Esophagus muscularis mucosa (tissue), 4 donors: ENCODE results near the gene NHLH2. TPM values are rescaled to one million over a fixed set of nuclear protein-coding genes. Genes with fewer than 3 reads are reported as not detected.

Experiments used
- DNase-seq: peaks from one replicate; pipeline ENCODE4 v3.0.0-alpha.2; 2017; ENCODE audit errors: extremely low spot score
- H3K27ac ChIP-seq, 4 donors: fragments of 200-600 bp; sonication (generic); replicated peaks in 1 of 4; 1 replicate in 3 of 4; 2 replicates in 1 of 4; pipeline ENCODE4 v1.5.1; 2016 to 2019; ENCODE audit warnings: mild to moderate bottlenecking in 1 of 4
- H3K27me3 ChIP-seq, 4 donors: fragments of 200-600 bp; sonication (generic); one replicate each; pipeline versions ENCODE4 v1.5.1 to v1.6.0; 2016 to 2019
- H3K36me3 ChIP-seq, 4 donors: fragments of 200-600 bp; sonication (generic); one replicate each; pipeline ENCODE4 v1.5.1; 2016 to 2019
- H3K4me1 ChIP-seq, 4 donors: fragments of 200-600 bp; sonication (generic); one replicate each; pipeline ENCODE4 v1.5.1; 2016 to 2019
- H3K4me3 ChIP-seq, 4 donors: fragments of 200-600 bp; sonication (generic); 1 replicate in 2 of 4; 2 replicates in 2 of 4; pipeline ENCODE4 v1.5.1; 2016 to 2019; ENCODE audit warnings: mild to moderate bottlenecking in 4 of 4, moderate library complexity in 1 of 4
- H3K9me3 ChIP-seq, 4 donors: fragments of 200-600 bp; sonication (generic); 1 replicate in 3 of 4; 2 replicates in 1 of 4; pipeline ENCODE4 v1.5.1; 2016 to 2019
- EP300 ChIP-seq: sonication (generic); formaldehyde crosslinking; IDR thresholded peaks from one replicate; pipeline ENCODE4 v1.6.1; 2017; ENCODE audit warnings: antibody characterized with exemption
- POLR2A ChIP-seq: fragments of 450-650 bp; IDR thresholded peaks from one replicate; pipeline ENCODE4 v1.6.1; 2017; ENCODE audit warnings: antibody characterized with exemption, moderate library complexity, mild to moderate bottlenecking, low read depth
- POLR2AphosphoS5 ChIP-seq, 2 donors: sonication (generic); formaldehyde crosslinking; IDR thresholded peaks; one replicate each; pipeline ENCODE4 v1.6.1; 2017; ENCODE audit warnings: antibody characterized with exemption in 2 of 2
- WGBS: methylation state at CpG from one replicate; pipeline ENCODE4 v1.1.5; 2018; 5-methylcytosine and 5-hydroxymethylcytosine counted together
- intact Hi-C: fragments of 100-400 bp; cut with DNase I; formaldehyde crosslinking; loops from one replicate; pipeline ENCODE4 v1.15.1; 2023
- total RNA-seq, 4 donors: library from RNA; depleted of rRNA; stranded (reverse); fragments of >200 nt; gene quantifications; one replicate each; pipeline versions ENCODE4 v1.1.0 to v1.2.1, GENCODE V29; 2016
- TF ChIP-seq, protein P1 (sequence below), 3 experiments: fragments of 200-600 bp in 2 of 3; fragments of 450-650 bp in 1 of 3; sonication (generic) in 2 of 3; IDR thresholded peaks; one replicate each; pipeline ENCODE4 v1.5.1; 2017 to 2019; ENCODE audit warnings: antibody characterized with exemption in 3 of 3, mild to moderate bottlenecking in 2 of 3, moderate library complexity in 1 of 3

NHLH2 gene
- not detected for total RNA-seq

GRCh38 chr1:115840605-115841460 is at the start of gene NHLH2:
Gene NHLH2 (minus strand): TSS chr1:115841126. CDS start chr1:115838372, 2,754 bp downstream.
- no peak for DNase-seq
- 31% methylated on average over 9 of the region's 9 CpGs for WGBS
- H3K27me3 ChIP-seq = peaks cover 23 to 89% (median 46%) of the 10 kb centered on the region in 4 donors

DNA sequence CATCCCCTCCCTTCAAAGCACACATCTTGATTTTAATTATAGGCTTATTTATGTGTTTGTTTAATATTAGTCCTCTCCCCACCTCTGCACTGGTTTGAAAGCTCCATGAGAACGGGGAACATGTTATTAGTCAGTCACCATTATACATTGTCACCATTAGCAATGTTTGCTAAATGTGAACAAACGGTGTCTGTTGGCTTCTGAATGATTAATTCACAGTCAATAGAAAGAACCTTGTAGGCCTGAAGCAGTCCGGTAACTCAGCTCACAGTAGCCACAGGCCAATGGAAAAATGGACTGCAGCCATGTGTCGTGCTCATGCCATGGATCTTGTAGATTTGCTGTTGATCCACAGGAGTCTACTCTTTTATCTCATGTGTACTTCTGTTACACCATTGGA is 49.7 kb upstream of the NHLH2 start:
- peak; percentile 31 for DNase-seq
- no peaks in the 10 kb centered on the region for H3K27me3 ChIP-seq
- intact Hi-C loops = no loop called here
- H3K27ac ChIP-seq = no peak overlapping the region
- H3K36me3 ChIP-seq = no peaks in the 10 kb centered on the region
- H3K9me3 ChIP-seq = no peaks in the 10 kb centered on the region
- no peak overlapping the region for H3K4me3 ChIP-seq
- no peaks in the 10 kb centered on the region for H3K4me1 ChIP-seq
- TF ChIP-seq, protein P1, sequence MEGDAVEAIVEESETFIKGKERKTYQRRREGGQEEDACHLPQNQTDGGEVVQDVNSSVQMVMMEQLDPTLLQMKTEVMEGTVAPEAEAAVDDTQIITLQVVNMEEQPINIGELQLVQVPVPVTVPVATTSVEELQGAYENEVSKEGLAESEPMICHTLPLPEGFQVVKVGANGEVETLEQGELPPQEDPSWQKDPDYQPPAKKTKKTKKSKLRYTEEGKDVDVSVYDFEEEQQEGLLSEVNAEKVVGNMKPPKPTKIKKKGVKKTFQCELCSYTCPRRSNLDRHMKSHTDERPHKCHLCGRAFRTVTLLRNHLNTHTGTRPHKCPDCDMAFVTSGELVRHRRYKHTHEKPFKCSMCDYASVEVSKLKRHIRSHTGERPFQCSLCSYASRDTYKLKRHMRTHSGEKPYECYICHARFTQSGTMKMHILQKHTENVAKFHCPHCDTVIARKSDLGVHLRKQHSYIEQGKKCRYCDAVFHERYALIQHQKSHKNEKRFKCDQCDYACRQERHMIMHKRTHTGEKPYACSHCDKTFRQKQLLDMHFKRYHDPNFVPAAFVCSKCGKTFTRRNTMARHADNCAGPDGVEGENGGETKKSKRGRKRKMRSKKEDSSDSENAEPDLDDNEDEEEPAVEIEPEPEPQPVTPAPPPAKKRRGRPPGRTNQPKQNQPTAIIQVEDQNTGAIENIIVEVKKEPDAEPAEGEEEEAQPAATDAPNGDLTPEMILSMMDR (IDR thresholded peaks at IDR 0.05) = no peak
- no peak for TF ChIP-seq POLR2A
- TF ChIP-seq EP300 = no peak
- TF ChIP-seq POLR2AphosphoS5 (IDR thresholded peaks at IDR 0.05) = no peak
- 79% methylated on average over 4 of the region's 4 CpGs for WGBS

More at GRCh38 chr1:115840605-115841460, at the start of gene NHLH2:
- H3K9me3 ChIP-seq = no peaks in the 10 kb centered on the region
- no peaks in the 10 kb centered on the region for H3K36me3 ChIP-seq
- H3K27ac ChIP-seq = no peak within 1 kb of the TSS
- TF ChIP-seq, protein P1 (IDR thresholded peaks at IDR 0.05) = no peak
- TF ChIP-seq EP300 = no peak
- TF ChIP-seq POLR2A = no peak
- TF ChIP-seq POLR2AphosphoS5 (IDR thresholded peaks at IDR 0.05) = no peak
- peaks cover 24 to 28% (median 26%) of the 10 kb centered on the region in 4 donors for H3K4me1 ChIP-seq
- intact Hi-C loops = no loop called here
- H3K4me3 ChIP-seq = no peak within 1 kb of the TSS

DNA sequence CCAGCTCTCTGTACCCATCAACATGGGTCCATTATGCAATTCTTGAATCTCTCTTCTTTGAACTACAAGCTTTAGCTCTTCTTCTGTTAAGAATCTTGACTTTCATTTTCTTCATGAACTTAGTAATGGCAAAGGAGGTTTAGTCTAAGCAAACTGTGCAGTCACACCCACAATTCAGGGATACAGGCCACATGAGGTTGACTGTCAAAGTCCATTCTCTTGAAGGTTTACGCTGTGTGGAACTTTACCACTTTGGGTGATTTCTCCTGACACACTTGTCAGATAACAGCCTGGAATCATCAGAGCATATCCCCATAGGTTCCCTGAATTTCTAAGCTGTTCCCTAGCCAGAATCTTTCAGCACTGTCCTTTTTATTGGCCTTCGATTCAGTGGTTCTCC is 48.0 kb upstream of the NHLH2 start:
- H3K4me1 ChIP-seq = no peaks in the 10 kb centered on the region
- intact Hi-C loops = no loop called here
- TF ChIP-seq POLR2AphosphoS5 (IDR thresholded peaks at IDR 0.05) (no peak), EP300 (no peak), POLR2A (no peak)
- 93% methylated on average over 2 of the region's 2 CpGs for WGBS
- H3K27me3 ChIP-seq = no peaks in the 10 kb centered on the region
- H3K27ac ChIP-seq = no peak overlapping the region
- no peak overlapping the region for H3K4me3 ChIP-seq
- H3K36me3 ChIP-seq = no peaks in the 10 kb centered on the region
- no peaks in the 10 kb centered on the region for H3K9me3 ChIP-seq
- peak; percentile 55 for DNase-seq

- WGBS = 68% methylated on average over 8 of the region's 8 CpGs
Measured at GRCh38 chr1:115882913-115883902, 42.3 kb upstream of the NHLH2 start.

More at GRCh38 chr1:115882913-115883902, 42.3 kb upstream of the NHLH2 start:
- DNase-seq = no peak
- no peaks in the 10 kb centered on the region for H3K36me3 ChIP-seq
- H3K27me3 ChIP-seq = peaks cover 0 to 3% (median 0%) of the 10 kb centered on the region in 4 donors
- H3K27ac ChIP-seq = no peak overlapping the region
- H3K9me3 ChIP-seq = no peaks in the 10 kb centered on the region
- TF ChIP-seq, protein P1 (IDR thresholded peaks at IDR 0.05) = no peak
- no peak for TF ChIP-seq POLR2A
- TF ChIP-seq EP300 = no peak
- no peak for TF ChIP-seq POLR2AphosphoS5 (IDR thresholded peaks at IDR 0.05)
- intact Hi-C loops = no loop called here
- H3K4me3 ChIP-seq = no peak overlapping the region
- H3K4me1 ChIP-seq = no peaks in the 10 kb centered on the region
